HL-60 (cell line): ENCODE measurements around the gene LRPAP1.

Source experiments
- GABPA ChIP-seq: IDR thresholded peaks from 2 replicates; pipeline ENCODE4 v1.6.1; 2012; ENCODE audit warnings: low read depth
- TF ChIP-seq, protein P1 (sequence below): IDR thresholded peaks from one replicate; pipeline ENCODE4 v1.5.1; 2011; ENCODE audit warnings: low read length, control low read depth, inconsistent platforms; ENCODE audit not compliant: insufficient read depth
- TF ChIP-seq, protein P2 (sequence below): IDR thresholded peaks from 2 replicates; pipeline ENCODE4 v1.6.1; 2012; ENCODE audit warnings: low read depth; ENCODE audit not compliant: insufficient replicate concordance

DNA sequence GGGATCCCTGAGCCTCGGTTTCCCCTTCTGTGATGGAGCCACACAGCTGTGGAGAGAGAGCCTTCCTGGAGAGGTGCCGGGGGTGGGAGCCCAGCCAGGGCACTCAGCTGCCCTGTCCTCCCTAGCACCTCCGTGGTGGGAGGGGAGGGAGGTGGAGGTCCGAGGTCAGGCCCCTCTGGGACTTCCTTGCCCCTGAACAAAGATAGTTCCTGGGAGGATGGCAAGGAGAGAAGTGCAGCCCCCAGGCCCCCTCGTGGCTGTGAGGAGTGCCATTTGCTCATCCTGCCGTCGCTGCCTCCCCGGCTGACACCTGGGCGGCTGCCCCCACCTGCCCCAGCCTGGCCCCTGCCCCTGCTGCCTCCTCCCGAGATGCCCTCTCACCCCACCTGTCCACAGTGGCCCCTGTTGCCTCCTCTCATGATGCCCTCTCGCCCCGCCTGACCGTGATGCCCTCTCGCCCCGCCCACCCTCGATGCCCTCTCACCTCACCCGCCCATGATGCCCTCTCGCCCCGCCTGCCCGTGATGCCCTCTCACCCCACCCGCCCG lies 56.4 kb downstream of the LRPAP1 start:
- TF ChIP-seq, protein P1, sequence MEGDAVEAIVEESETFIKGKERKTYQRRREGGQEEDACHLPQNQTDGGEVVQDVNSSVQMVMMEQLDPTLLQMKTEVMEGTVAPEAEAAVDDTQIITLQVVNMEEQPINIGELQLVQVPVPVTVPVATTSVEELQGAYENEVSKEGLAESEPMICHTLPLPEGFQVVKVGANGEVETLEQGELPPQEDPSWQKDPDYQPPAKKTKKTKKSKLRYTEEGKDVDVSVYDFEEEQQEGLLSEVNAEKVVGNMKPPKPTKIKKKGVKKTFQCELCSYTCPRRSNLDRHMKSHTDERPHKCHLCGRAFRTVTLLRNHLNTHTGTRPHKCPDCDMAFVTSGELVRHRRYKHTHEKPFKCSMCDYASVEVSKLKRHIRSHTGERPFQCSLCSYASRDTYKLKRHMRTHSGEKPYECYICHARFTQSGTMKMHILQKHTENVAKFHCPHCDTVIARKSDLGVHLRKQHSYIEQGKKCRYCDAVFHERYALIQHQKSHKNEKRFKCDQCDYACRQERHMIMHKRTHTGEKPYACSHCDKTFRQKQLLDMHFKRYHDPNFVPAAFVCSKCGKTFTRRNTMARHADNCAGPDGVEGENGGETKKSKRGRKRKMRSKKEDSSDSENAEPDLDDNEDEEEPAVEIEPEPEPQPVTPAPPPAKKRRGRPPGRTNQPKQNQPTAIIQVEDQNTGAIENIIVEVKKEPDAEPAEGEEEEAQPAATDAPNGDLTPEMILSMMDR = no peak
- TF ChIP-seq, protein P2, sequence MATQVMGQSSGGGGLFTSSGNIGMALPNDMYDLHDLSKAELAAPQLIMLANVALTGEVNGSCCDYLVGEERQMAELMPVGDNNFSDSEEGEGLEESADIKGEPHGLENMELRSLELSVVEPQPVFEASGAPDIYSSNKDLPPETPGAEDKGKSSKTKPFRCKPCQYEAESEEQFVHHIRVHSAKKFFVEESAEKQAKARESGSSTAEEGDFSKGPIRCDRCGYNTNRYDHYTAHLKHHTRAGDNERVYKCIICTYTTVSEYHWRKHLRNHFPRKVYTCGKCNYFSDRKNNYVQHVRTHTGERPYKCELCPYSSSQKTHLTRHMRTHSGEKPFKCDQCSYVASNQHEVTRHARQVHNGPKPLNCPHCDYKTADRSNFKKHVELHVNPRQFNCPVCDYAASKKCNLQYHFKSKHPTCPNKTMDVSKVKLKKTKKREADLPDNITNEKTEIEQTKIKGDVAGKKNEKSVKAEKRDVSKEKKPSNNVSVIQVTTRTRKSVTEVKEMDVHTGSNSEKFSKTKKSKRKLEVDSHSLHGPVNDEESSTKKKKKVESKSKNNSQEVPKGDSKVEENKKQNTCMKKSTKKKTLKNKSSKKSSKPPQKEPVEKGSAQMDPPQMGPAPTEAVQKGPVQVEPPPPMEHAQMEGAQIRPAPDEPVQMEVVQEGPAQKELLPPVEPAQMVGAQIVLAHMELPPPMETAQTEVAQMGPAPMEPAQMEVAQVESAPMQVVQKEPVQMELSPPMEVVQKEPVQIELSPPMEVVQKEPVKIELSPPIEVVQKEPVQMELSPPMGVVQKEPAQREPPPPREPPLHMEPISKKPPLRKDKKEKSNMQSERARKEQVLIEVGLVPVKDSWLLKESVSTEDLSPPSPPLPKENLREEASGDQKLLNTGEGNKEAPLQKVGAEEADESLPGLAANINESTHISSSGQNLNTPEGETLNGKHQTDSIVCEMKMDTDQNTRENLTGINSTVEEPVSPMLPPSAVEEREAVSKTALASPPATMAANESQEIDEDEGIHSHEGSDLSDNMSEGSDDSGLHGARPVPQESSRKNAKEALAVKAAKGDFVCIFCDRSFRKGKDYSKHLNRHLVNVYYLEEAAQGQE = no peak
- no peak for TF ChIP-seq GABPA
